ENCODE measurements around the gene LIME1. TPM values are rescaled to one million over a fixed set of nuclear protein-coding genes. Genes with fewer than 3 reads are reported as not detected.

The LIME1 gene
- total RNA-seq, 4 donors from 2014 or later = 8.7 to 25.0 (median 11.5) TPM

GRCh38 chr20:63783970-63784369 is 47.5 kb downstream of the LIME1 start:
- peaks cover 2 to 6% of the 10 kb centered on the region in 2 donors for H3K36me3 ChIP-seq
- intact Hi-C loops (cut with DNase I) = loop anchor here (10.0 kb wide), 1 partner anchor 249 kb away; the partner anchor contains the start of gene PTK6
- H3K4me1 ChIP-seq = no peaks in the 10 kb centered on the region
- WGBS, 2 donors = 83 to 85% methylated on average over 12 to 14 of the region's 16 CpGs
- H3K9me3 ChIP-seq = no peaks in the 10 kb centered on the region
- no peak for DNase-seq
- H3K27ac ChIP-seq = no peak overlapping the region
- TF ChIP-seq CTCF (IDR thresholded peaks at IDR 0.05) (no peak), POLR2A (IDR thresholded peaks at IDR 0.05) (no peak)
- H3K4me3 ChIP-seq (replicated peaks in 1 of 3) = no peak overlapping the region
- H3K27me3 ChIP-seq = no peaks in the 10 kb centered on the region

- no peaks in the 10 kb centered on the region for H3K27me3 ChIP-seq
- H3K4me1 ChIP-seq = no peaks in the 10 kb centered on the region
- H3K4me3 ChIP-seq (replicated peaks in 1 of 3) = no peak overlapping the region
- peaks cover 17 to 20% of the 10 kb centered on the region in 2 donors for H3K36me3 ChIP-seq
- no peak for DNase-seq
- WGBS, 2 donors = 63 to 68% methylated on average over 13 to 14 of the region's 14 CpGs
- intact Hi-C loops (cut with DNase I) = loop anchor here (2.0 to 10.0 kb wide), 2 partner anchors 79 to 251 kb away; partner anchors contain the start of genes PTK6 and TPD52L2
- H3K9me3 ChIP-seq = no peaks in the 10 kb centered on the region
- no peak overlapping the region for H3K27ac ChIP-seq
- TF ChIP-seq POLR2A (IDR thresholded peaks at IDR 0.05) = no peak
- TF ChIP-seq CTCF (IDR thresholded peaks at IDR 0.05) = no peak
Measured at GRCh38 chr20:63785691-63786131, 49.2 kb downstream of the LIME1 start.

- Histone ChIP-seq H3K4me3 (replicated peaks in 1 of 3) (no peak overlapping the region), H3K9me3 (no peaks in the 10 kb centered on the region), H3K4me1 (no peaks in the 10 kb centered on the region), H3K27ac (no peak overlapping the region), H3K36me3 (peaks cover 17 to 20% of the 10 kb centered on the region in 2 donors), H3K27me3 (no peaks in the 10 kb centered on the region)
- 92 to 96% methylated on average over 11 of the region's 11 CpGs for WGBS, 2 donors
- intact Hi-C loops (cut with DNase I) = loop anchor here (2.0 to 10.0 kb wide), 2 partner anchors 77 to 253 kb away; partner anchors contain the start of genes PTK6 and TPD52L2
- DNase-seq = no peak
- TF ChIP-seq CTCF (IDR thresholded peaks at IDR 0.05) (no peak), POLR2A (IDR thresholded peaks at IDR 0.05) (no peak)
Measured at GRCh38 chr20:63787302-63787701, 50.8 kb downstream of the LIME1 start.

- Histone ChIP-seq H3K27ac (no peak overlapping the region), H3K9me3 (no peaks in the 10 kb centered on the region), H3K4me1 (no peaks in the 10 kb centered on the region), H3K36me3 (peaks cover 17 to 20% of the 10 kb centered on the region in 2 donors), H3K4me3 (replicated peaks in 1 of 3) (no peak overlapping the region), H3K27me3 (no peaks in the 10 kb centered on the region)
- intact Hi-C loops (cut with DNase I) = loop anchor here (2.0 to 10.0 kb wide), 2 partner anchors 77 to 253 kb away; partner anchors contain the start of genes PTK6 and TPD52L2
- WGBS, 2 donors = 86 to 89% methylated on average over 16 of the region's 16 CpGs
- DNase-seq = no peak
- no peak for TF ChIP-seq POLR2A (IDR thresholded peaks at IDR 0.05)
- TF ChIP-seq CTCF (IDR thresholded peaks at IDR 0.05) = no peak
Measured at GRCh38 chr20:63787749-63788148, 51.3 kb downstream of the LIME1 start.

Small RNAs within 50 kb of the gene (small RNA-seq; reads per million reads assigned to genes)
- gene LIME1 (not detected), gene TNFRSF6B (not detected)

Other genes with a start within 250 kb of the LIME1 start
- gene EEF1A2, start 237.6 kb upstream of the LIME1 start, total RNA-seq = 1 to 10 TPM in 3 of 4 donors, under 1 TPM in 1; 0.22 to 2.0 (median 1.3) TPM
- gene PPDPF, start 215.9 kb upstream of the LIME1 start, total RNA-seq = 100 to 1,000 TPM in 3 of 4 donors, 10 to 100 TPM in 1; 82.0 to 226 (median 146) TPM
- gene PTK6, start 199.3 kb upstream of the LIME1 start, total RNA-seq = under 1 TPM in 1 of 4 donors, not detected in 3; 0.11 TPM
- gene SRMS, start 188.9 kb upstream of the LIME1 start, total RNA-seq = not detected
- under 1 TPM in 3 of 4 donors, not detected in 1; 0.39 to 0.89 (median 0.40) TPM for gene FNDC11, start 182.5 kb upstream of the LIME1 start, total RNA-seq
- gene HELZ2, start 162.4 kb upstream of the LIME1 start, total RNA-seq = 10 to 100 TPM; 24.3 to 45.5 (median 36.0) TPM
- gene GMEB2, start 109.6 kb upstream of the LIME1 start, total RNA-seq = 10 to 100 TPM; 23.1 to 34.9 (median 29.9) TPM
- 10 to 100 TPM; 53.7 to 84.0 (median 66.1) TPM for gene STMN3, start 83.2 kb upstream of the LIME1 start, total RNA-seq
- 10 to 100 TPM; 14.1 to 87.4 (median 54.2) TPM for gene RTEL1, start 78.4 kb upstream of the LIME1 start, total RNA-seq
- 10 to 100 TPM in 2 of 4 donors, 1 to 10 TPM in 2; 6.7 to 15.5 (median 10.5) TPM for gene TNFRSF6B, start 40.0 kb upstream of the LIME1 start, total RNA-seq
- gene ARFRP1, start 28.7 kb upstream of the LIME1 start, total RNA-seq = 10 to 100 TPM; 43.6 to 52.1 (median 46.7) TPM
- gene ZGPAT, start 28.6 kb upstream of the LIME1 start, total RNA-seq = 10 to 100 TPM; 27.7 to 36.3 (median 30.0) TPM
- gene SLC2A4RG, start 3.1 kb downstream of the LIME1 start, total RNA-seq = 10 to 100 TPM; 26.0 to 55.9 (median 39.3) TPM
- 10 to 100 TPM; 15.9 to 39.9 (median 27.7) TPM for gene ZBTB46, start 94.6 kb downstream of the LIME1 start, total RNA-seq
- gene ABHD16B, start 124.8 kb downstream of the LIME1 start, total RNA-seq = not detected
- gene TPD52L2, start 128.6 kb downstream of the LIME1 start, total RNA-seq = 10 to 100 TPM; 69.4 to 93.3 (median 89.6) TPM
- gene DNAJC5, start 158.5 kb downstream of the LIME1 start, total RNA-seq = 10 to 100 TPM; 38.4 to 87.4 (median 75.1) TPM
- 10 to 100 TPM; 21.6 to 44.3 (median 29.3) TPM for gene UCKL1, start 219.8 kb downstream of the LIME1 start, total RNA-seq
- gene ZNF512B, start 233.3 kb downstream of the LIME1 start, total RNA-seq = 10 to 100 TPM; 13.4 to 24.8 (median 19.0) TPM
- 1 to 10 TPM; 1.1 to 6.4 (median 5.0) TPM for gene SAMD10, start 243.0 kb downstream of the LIME1 start, total RNA-seq
- gene PRPF6, start 244.5 kb downstream of the LIME1 start, total RNA-seq = 10 to 100 TPM; 62.8 to 76.2 (median 70.1) TPM